ENCODE results near the gene DCTN2. TPM values are rescaled to one million over a fixed set of nuclear protein-coding genes. Genes with fewer than 3 reads are reported as not detected.
A peak's percentile ranks its signal among the peaks of the same experiment; 100 is the strongest.
"Not testable (repeated sequence)": the region's sequence is repeated elsewhere in the genome, so short reads cannot be mapped to it uniquely, and the experiment has no call there.

DCTN2 gene
- 106 and 140 TPM in 2 replicates for total RNA-seq (ENCODE audit: low replicate concordance)

DNA sequence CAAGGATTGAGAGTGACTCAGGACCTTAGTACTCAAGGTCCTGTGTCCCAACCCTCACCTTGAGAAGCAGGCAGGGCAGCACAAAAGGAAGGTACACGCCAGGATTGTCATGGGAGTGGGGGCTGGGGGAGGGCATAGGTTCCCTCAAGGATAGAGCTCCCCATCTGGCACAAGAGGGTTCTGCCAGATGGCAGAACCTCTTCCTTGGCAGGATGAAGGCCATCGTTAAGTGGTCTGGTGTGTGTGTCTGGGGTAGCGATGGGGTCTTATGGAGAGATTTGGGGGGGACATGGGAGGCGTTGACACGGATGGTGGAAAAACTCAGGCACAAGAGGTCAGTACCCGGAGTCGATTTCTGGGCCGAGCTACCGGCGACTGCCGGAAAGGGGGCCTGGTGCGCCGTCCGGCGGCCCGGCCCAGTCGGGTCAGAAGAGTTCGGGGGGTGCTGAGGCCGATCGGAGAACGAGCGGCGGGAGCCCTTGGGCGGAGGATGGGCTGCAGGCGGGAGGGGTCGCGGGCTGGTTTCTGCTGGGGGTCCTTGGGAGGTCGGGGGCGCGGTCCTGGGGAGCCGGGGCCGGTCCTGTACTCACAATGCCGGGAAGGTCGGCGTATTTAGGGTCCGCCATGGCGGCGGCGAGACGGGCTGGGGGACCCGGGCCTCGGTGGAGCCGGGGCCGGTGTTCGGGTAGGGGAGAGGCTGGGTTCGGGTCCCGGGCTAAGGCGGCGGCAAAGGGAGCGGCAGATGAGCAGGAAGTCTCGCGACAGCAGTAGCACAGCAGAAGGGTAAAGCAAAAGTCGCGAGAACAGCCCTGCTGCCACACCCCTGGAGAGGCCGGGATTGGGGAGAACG lies at the start of gene DCTN2:
Gene DCTN2 (minus strand): TSS at position 755 of the 850 bp plus-strand sequence. CDS start 129 bp downstream, at position 626.
- peak; percentile 98 for DNase-seq (ENCODE audit: low read depth)
- TF ChIP-seq, protein P1, sequence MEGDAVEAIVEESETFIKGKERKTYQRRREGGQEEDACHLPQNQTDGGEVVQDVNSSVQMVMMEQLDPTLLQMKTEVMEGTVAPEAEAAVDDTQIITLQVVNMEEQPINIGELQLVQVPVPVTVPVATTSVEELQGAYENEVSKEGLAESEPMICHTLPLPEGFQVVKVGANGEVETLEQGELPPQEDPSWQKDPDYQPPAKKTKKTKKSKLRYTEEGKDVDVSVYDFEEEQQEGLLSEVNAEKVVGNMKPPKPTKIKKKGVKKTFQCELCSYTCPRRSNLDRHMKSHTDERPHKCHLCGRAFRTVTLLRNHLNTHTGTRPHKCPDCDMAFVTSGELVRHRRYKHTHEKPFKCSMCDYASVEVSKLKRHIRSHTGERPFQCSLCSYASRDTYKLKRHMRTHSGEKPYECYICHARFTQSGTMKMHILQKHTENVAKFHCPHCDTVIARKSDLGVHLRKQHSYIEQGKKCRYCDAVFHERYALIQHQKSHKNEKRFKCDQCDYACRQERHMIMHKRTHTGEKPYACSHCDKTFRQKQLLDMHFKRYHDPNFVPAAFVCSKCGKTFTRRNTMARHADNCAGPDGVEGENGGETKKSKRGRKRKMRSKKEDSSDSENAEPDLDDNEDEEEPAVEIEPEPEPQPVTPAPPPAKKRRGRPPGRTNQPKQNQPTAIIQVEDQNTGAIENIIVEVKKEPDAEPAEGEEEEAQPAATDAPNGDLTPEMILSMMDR (IDR thresholded peaks at IDR 0.05; ENCODE audit: insufficient read depth, low read length): no peak
- H3K4me3 ChIP-seq (ENCODE audit: low read depth, low read length): peak within 1 kb of the TSS; percentile 75

- TF ChIP-seq, protein P1 (IDR thresholded peaks at IDR 0.05; ENCODE audit: insufficient read depth, low read length): no peak
- DNase-seq (ENCODE audit: low read depth): no peak
- H3K4me3 ChIP-seq (ENCODE audit: low read depth, low read length): no peak overlapping the region
Measured at GRCh38 chr12:57593187-57593586, 46.2 kb upstream of the DCTN2 start.

DNA sequence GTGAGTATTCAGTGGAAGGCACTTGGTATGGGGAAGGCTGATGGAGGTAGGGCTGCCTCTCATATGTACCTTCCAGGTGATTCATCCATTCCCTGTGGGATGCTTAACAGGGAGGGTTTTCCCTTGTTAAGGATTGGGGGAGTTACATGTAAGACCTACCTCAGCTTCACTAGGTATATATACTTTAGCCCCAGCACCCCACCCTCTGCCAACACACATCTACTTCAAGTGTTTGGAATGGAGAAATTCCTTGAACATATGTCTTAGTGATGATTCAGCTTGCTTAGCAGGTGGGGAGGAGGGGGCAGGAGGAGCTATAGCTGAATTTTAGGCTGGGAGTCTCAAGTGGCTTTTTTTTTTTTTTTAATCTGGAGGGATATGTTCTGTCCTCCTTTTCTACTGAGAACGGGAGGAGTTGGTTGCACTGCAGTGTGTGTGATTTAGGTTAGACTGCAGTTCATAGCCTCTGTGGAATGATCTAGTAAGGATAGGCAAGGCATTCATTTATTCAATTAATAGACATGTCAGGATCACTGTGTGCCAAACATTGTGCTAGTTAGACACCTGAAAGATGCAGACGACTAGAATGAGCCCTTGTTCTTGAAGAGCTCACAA lies 45.7 kb upstream of the DCTN2 start:
- no peak for DNase-seq (ENCODE audit: low read depth)

GRCh38 chr12:57591782-57592325 lies 44.9 kb upstream of the DCTN2 start:
- DNase-seq (ENCODE audit: low read depth): no peak
- peak overlapping the region; percentile 82 for H3K4me3 ChIP-seq (ENCODE audit: low read depth, low read length)
- TF ChIP-seq, protein P1 (IDR thresholded peaks at IDR 0.05; ENCODE audit: insufficient read depth, low read length): no peak

More for the DNA sequence above, 45.7 kb upstream of the DCTN2 start:
- TF ChIP-seq, protein P1 (IDR thresholded peaks at IDR 0.05; ENCODE audit: insufficient read depth, low read length): no peak
- no peak overlapping the region for H3K4me3 ChIP-seq (ENCODE audit: low read depth, low read length)

DNA sequence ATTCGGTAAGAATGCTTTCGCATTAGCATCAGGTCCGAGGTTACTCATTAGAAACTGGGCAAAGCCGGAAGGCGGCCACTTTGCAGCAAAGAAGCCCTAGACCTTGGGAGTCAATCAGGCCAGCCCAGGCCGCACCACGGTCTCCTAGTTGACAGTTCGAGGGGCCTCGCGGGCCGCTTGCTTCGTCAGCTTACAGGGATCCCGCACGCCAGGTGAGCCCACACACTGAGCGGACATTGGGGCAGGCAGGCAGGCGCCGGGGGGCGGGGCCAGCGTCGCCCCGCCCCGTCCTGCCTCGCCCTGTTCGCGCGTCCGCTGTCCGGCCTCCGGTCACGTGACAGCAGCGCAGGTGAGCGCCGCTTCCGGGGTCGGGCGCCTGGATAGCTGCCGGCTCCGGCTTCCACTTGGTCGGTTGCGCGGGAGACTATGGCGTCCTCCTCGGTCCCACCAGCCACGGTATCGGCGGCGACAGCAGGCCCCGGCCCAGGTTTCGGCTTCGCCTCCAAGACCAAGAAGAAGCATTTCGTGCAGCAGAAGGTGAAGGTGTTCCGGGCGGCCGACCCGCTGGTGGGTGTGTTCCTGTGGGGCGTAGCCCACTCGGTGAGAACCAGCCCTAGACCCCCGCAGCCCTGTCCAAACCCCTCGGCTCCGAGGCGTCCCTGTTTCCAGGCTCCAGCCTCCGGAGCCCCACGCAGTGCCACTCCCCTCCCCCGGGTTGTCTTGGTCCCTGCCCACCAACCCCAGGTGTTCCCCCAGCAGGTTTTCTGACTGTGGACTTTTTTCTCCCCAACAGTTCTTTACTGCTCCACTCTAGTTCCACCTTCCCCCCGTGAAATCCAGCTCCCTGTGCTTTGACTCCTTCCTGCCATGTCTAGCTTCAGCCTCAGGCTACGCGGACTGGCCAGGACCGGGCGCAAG lies 44.1 kb upstream of the DCTN2 start, which contains the start of gene PIP4K2C:
Gene PIP4K2C (plus strand): TSS at position 329 of the 918 bp plus-strand sequence. CDS start 98 bp downstream, at position 427.
- TF ChIP-seq, protein P1 (IDR thresholded peaks at IDR 0.05; ENCODE audit: insufficient read depth, low read length): no peak
- H3K4me3 ChIP-seq (ENCODE audit: low read depth, low read length): peak within 1 kb of the TSS; percentile 82
- DNase-seq (ENCODE audit: low read depth): peak; percentile 34

- TF ChIP-seq, protein P1 (IDR thresholded peaks at IDR 0.05; ENCODE audit: insufficient read depth, low read length): no peak
- peak overlapping the region; percentile 82 for H3K4me3 ChIP-seq (ENCODE audit: low read depth, low read length)
- DNase-seq (ENCODE audit: low read depth): no peak
Measured at GRCh38 chr12:57590479-57590863, 43.5 kb upstream of the DCTN2 start.

- not testable (repeated sequence) for H3K4me3 ChIP-seq (ENCODE audit: low read depth, low read length); DNase-seq (ENCODE audit: low read depth)
Measured at GRCh38 chr12:57588951-57589610, 42.1 kb upstream of the DCTN2 start.

All from fibroblast of the aortic adventitia (primary cell).